Glutamatergic neuron (in vitro differentiated cells): ENCODE measurements around the gene ZFYVE28. TPM values are rescaled to one million over a fixed set of nuclear protein-coding genes. Genes with fewer than 3 reads are reported as not detected.
"Not testable (repeated sequence)": the region's sequence is repeated elsewhere in the genome, so short reads cannot be mapped to it uniquely, and the experiment has no call there.

Source experiments
- DNase-seq: peaks from one replicate; pipeline ENCODE4 v3.0.0; 2022
- H3K27ac Mint-ChIP-seq: one replicate; pipeline ENCODE4 v1.8.0; 2020; ENCODE audit warnings: mild to moderate bottlenecking, mixed read lengths, inconsistent platforms; ENCODE audit not compliant: unreplicated experiment
- H3K27me3 Mint-ChIP-seq: one replicate; pipeline ENCODE4 v1.8.0; 2020; ENCODE audit warnings: mild to moderate bottlenecking, moderate library complexity, mixed read lengths, inconsistent platforms; ENCODE audit not compliant: unreplicated experiment
- H3K36me3 Mint-ChIP-seq: one replicate; pipeline ENCODE4 v1.8.0; 2020; ENCODE audit warnings: mild to moderate bottlenecking, mixed read lengths, inconsistent platforms; ENCODE audit not compliant: unreplicated experiment
- H3K4me1 Mint-ChIP-seq: one replicate; pipeline ENCODE4 v1.8.0; 2020; ENCODE audit warnings: mild to moderate bottlenecking, low read depth, mixed read lengths, inconsistent platforms; ENCODE audit not compliant: unreplicated experiment
- H3K4me3 Mint-ChIP-seq: one replicate; pipeline ENCODE4 v1.8.0; 2020; ENCODE audit warnings: mild to moderate bottlenecking, mixed read lengths, inconsistent platforms; ENCODE audit not compliant: unreplicated experiment
- H3K9me3 Mint-ChIP-seq: one replicate; pipeline ENCODE4 v1.8.0; 2020; ENCODE audit warnings: mild to moderate bottlenecking, moderate library complexity, mixed read lengths, inconsistent platforms; ENCODE audit not compliant: unreplicated experiment
- CTCF ChIP-seq: fragments of 200-600 bp; sonication (generic); IDR thresholded peaks from one replicate; pipeline ENCODE4 v1.5.0; 2021; ENCODE audit not compliant: partially characterized antibody, unreplicated experiment
- total RNA-seq: library from RNA; stranded (reverse); fragmentation: NEBNext Ultra II Directional; extraction: Animal tissue kit (Norgen Biotek cat#: 25700); gene quantifications from one replicate; pipeline ENCODE4 v1.2.1, GENCODE V29; 2021; ENCODE audit not compliant: unreplicated experiment

The ZFYVE28 gene
- total RNA-seq, 1 donor from 2014 or later: 4.8 TPM

DNA sequence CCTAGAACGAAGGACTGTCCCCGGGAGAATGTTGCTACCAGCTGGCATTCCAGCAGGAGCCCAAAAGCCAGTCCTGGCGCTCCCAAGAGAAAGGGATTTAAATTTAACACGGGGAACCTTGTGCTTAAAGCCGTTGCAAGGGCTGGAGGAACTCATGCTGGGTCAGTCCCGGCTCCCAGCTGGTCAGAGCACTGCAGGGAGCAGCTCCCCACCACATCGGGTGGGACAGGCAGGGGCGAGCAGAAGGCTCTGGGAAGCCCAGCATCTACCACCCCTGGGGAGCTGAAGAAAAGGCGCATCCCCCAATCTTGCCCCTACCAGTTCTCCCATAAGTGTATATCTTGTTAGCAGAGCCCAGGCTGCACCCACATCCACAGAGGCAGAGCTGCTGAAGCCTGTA lies 16.0 kb upstream of the ZFYVE28 start:
- H3K4me1 Mint-ChIP-seq: peaks cover 7% of the 10 kb centered on the region
- H3K36me3 Mint-ChIP-seq: no peaks in the 10 kb centered on the region
- no peak overlapping the region for H3K27ac Mint-ChIP-seq
- no peak for TF ChIP-seq CTCF
- H3K27me3 Mint-ChIP-seq: peaks cover 2% of the 10 kb centered on the region
- no peak for DNase-seq
- no peak overlapping the region for H3K4me3 Mint-ChIP-seq
- no peaks in the 10 kb centered on the region for H3K9me3 Mint-ChIP-seq

- H3K36me3 Mint-ChIP-seq: peaks cover 5% of the 10 kb centered on the region
- H3K27ac Mint-ChIP-seq: no peak overlapping the region
- H3K4me3 Mint-ChIP-seq: peak overlapping the region; percentile 8
- peaks cover 4% of the 10 kb centered on the region for H3K27me3 Mint-ChIP-seq
- DNase-seq: no peak
- no peak for TF ChIP-seq CTCF
- peaks cover 4% of the 10 kb centered on the region for H3K9me3 Mint-ChIP-seq
- H3K4me1 Mint-ChIP-seq: peaks cover 7% of the 10 kb centered on the region
Measured at GRCh38 chr4:2433609-2434350, 15.3 kb upstream of the ZFYVE28 start.

GRCh38 chr4:2432991-2433530 lies 14.6 kb upstream of the ZFYVE28 start:
- DNase-seq: no peak
- peaks cover 4% of the 10 kb centered on the region for H3K9me3 Mint-ChIP-seq
- H3K27ac Mint-ChIP-seq: no peak overlapping the region
- H3K27me3 Mint-ChIP-seq: peaks cover 4% of the 10 kb centered on the region
- TF ChIP-seq CTCF: no peak
- H3K4me1 Mint-ChIP-seq: peaks cover 7% of the 10 kb centered on the region
- peaks cover 5% of the 10 kb centered on the region for H3K36me3 Mint-ChIP-seq
- H3K4me3 Mint-ChIP-seq: no peak overlapping the region

DNA sequence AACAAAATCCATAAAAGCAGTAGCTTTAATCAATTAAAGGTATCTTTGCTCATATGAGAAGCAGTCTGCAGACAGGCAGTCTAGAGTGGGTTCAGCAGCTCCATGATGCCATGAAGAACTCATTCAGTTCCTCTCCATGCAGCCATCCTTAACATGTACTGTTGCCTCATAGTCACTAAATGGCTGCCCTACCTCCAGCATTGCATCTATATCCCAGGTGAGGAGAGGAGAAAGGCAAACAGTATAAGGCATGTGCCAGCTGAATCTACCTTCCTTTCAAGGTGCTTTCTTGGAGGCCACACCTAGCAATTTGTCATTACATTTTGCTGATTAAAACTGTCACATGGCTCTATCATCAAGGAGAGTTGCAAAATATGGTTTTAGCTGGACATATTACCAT lies 13.6 kb upstream of the ZFYVE28 start:
- Mint-ChIP-seq H3K9me3 (peaks cover 4% of the 10 kb centered on the region), H3K27me3 (peaks cover 6% of the 10 kb centered on the region), H3K4me3 (no peak overlapping the region), H3K36me3 (peaks cover 5% of the 10 kb centered on the region), H3K27ac (no peak overlapping the region), H3K4me1 (peaks cover 7% of the 10 kb centered on the region)
- TF ChIP-seq CTCF: no peak
- DNase-seq: no peak

DNA sequence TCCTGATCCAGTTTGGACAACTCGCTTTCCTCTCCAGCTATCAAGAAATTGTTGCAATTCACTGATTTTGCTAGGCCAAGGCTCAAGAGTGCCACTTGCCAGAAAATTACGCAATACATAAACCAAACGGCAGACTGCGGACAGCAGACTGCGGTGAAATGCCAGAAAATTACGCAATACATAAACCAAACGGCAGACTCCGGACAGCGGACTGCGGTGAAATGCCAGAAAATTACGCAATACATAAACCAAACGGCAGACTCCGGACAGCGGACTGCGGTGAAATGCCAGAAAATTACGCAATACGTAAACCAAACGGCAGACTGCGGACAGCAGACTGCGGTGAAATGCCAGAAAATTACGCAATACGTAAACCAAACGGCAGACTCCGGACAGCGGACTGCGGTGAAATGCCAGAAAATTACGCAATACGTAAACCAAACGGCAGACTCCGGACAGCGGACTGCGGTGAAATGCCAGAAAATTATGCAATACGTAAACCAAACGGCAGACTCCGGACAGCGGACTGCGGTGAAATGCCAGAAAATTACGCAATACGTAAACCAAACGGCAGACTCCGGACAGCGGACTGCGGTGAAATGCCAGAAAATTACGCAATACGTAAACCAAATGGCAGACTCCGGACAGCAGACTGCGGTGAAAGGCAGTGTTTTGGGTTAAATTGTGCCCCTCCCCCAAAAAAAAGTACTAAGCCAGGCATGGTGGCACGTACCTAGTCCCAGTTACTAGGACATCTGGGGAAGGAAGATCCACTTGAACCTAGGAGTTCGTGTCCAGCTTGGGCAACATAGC lies 11.7 kb upstream of the ZFYVE28 start:
- DNase-seq, H3K27me3 Mint-ChIP-seq: not testable (repeated sequence)

More for the DNA sequence above, 11.7 kb upstream of the ZFYVE28 start:
- H3K27ac Mint-ChIP-seq, H3K4me1 Mint-ChIP-seq, H3K36me3 Mint-ChIP-seq, H3K4me3 Mint-ChIP-seq, H3K9me3 Mint-ChIP-seq: not testable (repeated sequence)
